Hepatocyte (in vitro differentiated cells): ENCODE data around the gene TRIM77. TPM values are rescaled to one million over a fixed set of nuclear protein-coding genes. Genes with fewer than 3 reads are reported as not detected.
A peak's percentile ranks its signal among the peaks of the same experiment; 100 is the strongest.
"Not testable (repeated sequence)": the region's sequence is repeated elsewhere in the genome, so short reads cannot be mapped to it uniquely, and the experiment has no call there.

ENCODE experiments used
- DNase-seq: peaks from one replicate; pipeline ENCODE4 v3.0.0-alpha.2; 2016; ENCODE audit warnings: low spot score
- H2AFZ ChIP-seq: fragments of 200-600 bp; sonication (generic); 2 replicates; pipeline ENCODE4 v1.6.0; 2016; ENCODE audit warnings: antibody characterized with exemption, mild to moderate bottlenecking
- H3K27ac ChIP-seq: fragments of 200-600 bp; sonication (generic); 2 replicates; pipeline ENCODE4 v1.5.1; 2016; ENCODE audit warnings: mild to moderate bottlenecking
- H3K27me3 ChIP-seq: fragments of 200-600 bp; sonication (generic); 2 replicates; pipeline ENCODE4 v1.6.1; 2016
- H3K36me3 ChIP-seq: fragments of 200-600 bp; sonication (generic); replicated peaks from 2 replicates; pipeline ENCODE4 v1.5.1; 2016; ENCODE audit warnings: low read depth; ENCODE audit not compliant: insufficient read depth
- H3K4me1 ChIP-seq: fragments of 200-600 bp; sonication (generic); 2 replicates; pipeline ENCODE4 v1.5.1; 2016; ENCODE audit warnings: mild to moderate bottlenecking, moderate library complexity; ENCODE audit not compliant: insufficient read depth
- H3K4me2 ChIP-seq: fragments of 200-600 bp; sonication (generic); 2 replicates; pipeline ENCODE4 v1.6.0; 2016
- H3K4me3 ChIP-seq: fragments of 200-600 bp; sonication (generic); 2 replicates; pipeline ENCODE4 v1.5.1; 2016; ENCODE audit warnings: mild to moderate bottlenecking
- H3K79me2 ChIP-seq: fragments of 200-600 bp; sonication (generic); 2 replicates; pipeline ENCODE4 v1.6.0; 2017; ENCODE audit warnings: mild to moderate bottlenecking
- H3K9me2 ChIP-seq: fragments of 200-600 bp; sonication (generic); replicated peaks from 2 replicates; pipeline ENCODE4 v1.6.0; 2017; ENCODE audit warnings: mild to moderate bottlenecking; ENCODE audit not compliant: insufficient read depth
- H3K9me3 ChIP-seq: fragments of 200-600 bp; sonication (generic); 2 replicates; pipeline ENCODE4 v1.5.1; 2016; ENCODE audit warnings: low read depth, mild to moderate bottlenecking
- H4K20me1 ChIP-seq: fragments of 200-600 bp; sonication (generic); 2 replicates; pipeline ENCODE4 v1.6.0; 2016; ENCODE audit warnings: mild to moderate bottlenecking; ENCODE audit not compliant: insufficient read depth, poor library complexity, severe bottlenecking
- EZH2 ChIP-seq: fragments of 200-600 bp; sonication (generic); IDR thresholded peaks from 2 replicates; pipeline ENCODE4 v1.6.1; 2016; ENCODE audit warnings: antibody characterized with exemption, mild to moderate bottlenecking, borderline replicate concordance
- EZH2phosphoT487 ChIP-seq: fragments of 200-600 bp; sonication (generic); IDR thresholded peaks from one replicate; pipeline ENCODE4 v1.6.1; 2018; ENCODE audit warnings: antibody characterized with exemption, mild to moderate bottlenecking, low read depth, moderate library complexity; ENCODE audit not compliant: unreplicated experiment, severe bottlenecking
- WGBS: methylation state at CpG from one replicate; pipeline ENCODE4 v1.1.6; 2016; ENCODE audit warnings: low lambda C conversion rate; ENCODE audit errors: missing lambda C conversion rate; 5-methylcytosine and 5-hydroxymethylcytosine counted together
- polyA plus RNA-seq: library from polyadenylated mRNA; unstranded; fragments of >200 nt; fragmentation: Nextera tagmentation; extraction: Ambion mirVana; gene quantifications from 2 replicates; pipeline ENCODE4 v1.2.1, GENCODE V29; 2016
- total RNA-seq: library from RNA; depleted of rRNA; stranded (reverse); fragments of >200 nt; gene quantifications from 2 replicates; pipeline ENCODE4 v1.2.3, GENCODE V29; 2014
- TF ChIP-seq, protein P1 (sequence below): fragments of 200-600 bp; sonication (generic); IDR thresholded peaks from 2 replicates; pipeline ENCODE4 v1.5.1; 2016; ENCODE audit warnings: antibody characterized with exemption, mild to moderate bottlenecking; ENCODE audit not compliant: poor library complexity

Gene TRIM77
- total and polyA plus RNA-seq, 2 experiments from 2014 or later: not detected

DNA sequence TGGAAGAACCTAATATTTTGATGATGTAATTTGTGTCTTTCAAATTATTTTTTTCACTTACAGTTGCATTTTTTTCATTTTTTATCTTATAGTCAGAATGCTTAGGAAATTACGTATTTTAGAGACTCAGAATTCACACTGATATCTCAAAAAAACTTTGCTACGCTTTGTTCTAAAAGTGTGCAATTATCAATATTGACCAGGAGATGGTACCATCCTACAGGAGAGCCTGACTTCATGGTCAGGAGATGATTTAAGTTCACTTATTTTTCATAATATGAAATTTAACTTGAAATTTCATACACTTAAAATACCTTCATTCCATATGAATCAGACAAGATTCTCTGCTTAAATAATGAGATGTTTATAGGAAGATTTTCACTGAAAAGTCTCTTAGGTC is 34.7 kb upstream of the TRIM77 start:
- 52% methylated on average over 2 of the region's 2 CpGs for WGBS
- H3K9me3 ChIP-seq, H3K27ac ChIP-seq, H3K4me3 ChIP-seq, H3K36me3 ChIP-seq, H2AFZ ChIP-seq, DNase-seq, H3K4me2 ChIP-seq, H3K4me1 ChIP-seq, H3K9me2 ChIP-seq, H3K27me3 ChIP-seq, H4K20me1 ChIP-seq, H3K79me2 ChIP-seq: not testable (repeated sequence)
- TF ChIP-seq, protein P1, sequence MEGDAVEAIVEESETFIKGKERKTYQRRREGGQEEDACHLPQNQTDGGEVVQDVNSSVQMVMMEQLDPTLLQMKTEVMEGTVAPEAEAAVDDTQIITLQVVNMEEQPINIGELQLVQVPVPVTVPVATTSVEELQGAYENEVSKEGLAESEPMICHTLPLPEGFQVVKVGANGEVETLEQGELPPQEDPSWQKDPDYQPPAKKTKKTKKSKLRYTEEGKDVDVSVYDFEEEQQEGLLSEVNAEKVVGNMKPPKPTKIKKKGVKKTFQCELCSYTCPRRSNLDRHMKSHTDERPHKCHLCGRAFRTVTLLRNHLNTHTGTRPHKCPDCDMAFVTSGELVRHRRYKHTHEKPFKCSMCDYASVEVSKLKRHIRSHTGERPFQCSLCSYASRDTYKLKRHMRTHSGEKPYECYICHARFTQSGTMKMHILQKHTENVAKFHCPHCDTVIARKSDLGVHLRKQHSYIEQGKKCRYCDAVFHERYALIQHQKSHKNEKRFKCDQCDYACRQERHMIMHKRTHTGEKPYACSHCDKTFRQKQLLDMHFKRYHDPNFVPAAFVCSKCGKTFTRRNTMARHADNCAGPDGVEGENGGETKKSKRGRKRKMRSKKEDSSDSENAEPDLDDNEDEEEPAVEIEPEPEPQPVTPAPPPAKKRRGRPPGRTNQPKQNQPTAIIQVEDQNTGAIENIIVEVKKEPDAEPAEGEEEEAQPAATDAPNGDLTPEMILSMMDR: peak; percentile 46

DNA sequence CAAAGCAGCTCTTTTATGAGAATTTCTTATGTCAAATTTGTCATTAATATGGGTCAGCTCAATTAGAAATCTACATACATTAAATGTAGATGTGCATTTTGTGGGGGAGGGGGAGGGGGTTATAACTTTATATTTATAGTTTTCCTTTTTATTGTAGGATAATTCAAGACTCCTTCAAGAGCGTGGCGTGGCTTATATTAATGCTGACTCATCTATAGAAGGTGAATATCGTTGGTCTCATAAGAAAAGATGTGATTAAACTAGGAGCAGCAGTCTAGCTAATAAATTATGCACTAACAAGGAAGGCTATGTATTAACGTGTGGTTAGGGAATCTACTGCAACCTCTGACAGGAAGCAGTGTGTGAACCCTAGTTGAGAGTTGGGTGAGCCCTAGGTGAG is 34.2 kb upstream of the TRIM77 start:
- not testable (repeated sequence) for DNase-seq, H3K36me3 ChIP-seq, H3K9me2 ChIP-seq, H3K27ac ChIP-seq, H3K9me3 ChIP-seq, H3K4me2 ChIP-seq, H3K4me1 ChIP-seq, H3K79me2 ChIP-seq, H4K20me1 ChIP-seq, H3K4me3 ChIP-seq, H3K27me3 ChIP-seq, H2AFZ ChIP-seq
- WGBS: 73% methylated on average over 4 of the region's 4 CpGs

DNA sequence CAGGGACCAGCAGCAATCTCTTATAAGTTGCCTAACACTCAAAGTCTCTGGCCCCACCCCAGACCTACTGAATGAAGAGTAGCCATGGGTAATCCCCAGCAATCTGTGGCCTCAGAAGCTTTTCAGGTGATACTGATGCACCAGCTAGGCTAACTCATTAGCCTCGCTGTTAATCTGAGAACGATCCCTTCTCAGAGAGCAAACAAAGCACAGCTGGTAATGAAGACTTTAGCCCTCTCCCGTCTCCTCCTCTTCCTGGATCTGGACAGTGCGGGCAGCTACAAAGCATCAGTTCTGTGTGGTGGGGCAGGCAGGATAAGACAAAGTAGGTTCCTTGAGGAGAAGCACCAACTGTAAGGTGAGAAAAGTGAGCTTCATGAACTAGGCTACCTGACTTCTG is 3.0 kb upstream of the TRIM77 start:
- H3K9me3 ChIP-seq, H3K79me2 ChIP-seq, H3K4me3 ChIP-seq, DNase-seq, H3K27me3 ChIP-seq, H3K4me1 ChIP-seq, H3K9me2 ChIP-seq, H4K20me1 ChIP-seq, H3K36me3 ChIP-seq, H2AFZ ChIP-seq, H3K27ac ChIP-seq, H3K4me2 ChIP-seq: not testable (repeated sequence)
- WGBS: 61% methylated on average over 4 of the region's 4 CpGs

DNA sequence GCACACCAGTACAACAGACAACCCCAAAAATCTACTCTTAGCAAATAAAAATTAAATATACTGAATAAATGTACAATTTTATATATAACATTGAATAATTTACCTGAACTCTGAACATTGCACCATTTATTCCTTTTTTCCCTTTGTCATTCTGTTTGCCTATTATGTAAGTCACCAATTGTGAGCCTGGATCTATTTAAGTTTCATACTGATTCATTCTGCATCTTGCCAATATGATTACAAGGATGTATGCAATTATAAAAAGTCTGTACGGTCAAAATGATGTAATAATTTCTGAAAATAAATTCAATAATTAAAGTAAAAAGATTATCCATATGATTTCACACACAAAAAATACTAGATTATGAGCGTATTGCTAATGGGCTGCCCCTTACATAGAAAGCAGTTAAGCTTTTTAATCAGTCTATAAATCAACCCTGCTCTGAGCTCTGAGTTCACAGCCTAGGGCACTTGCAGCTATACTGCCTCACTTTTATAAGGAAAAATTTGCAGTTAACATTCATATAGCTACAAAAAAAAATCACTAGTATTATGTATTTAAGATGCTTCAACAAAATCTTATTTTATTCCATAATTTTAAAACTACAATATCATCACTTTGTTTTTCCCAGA is 14.9 kb downstream of the TRIM77 start:
- H3K9me3 ChIP-seq, H3K9me2 ChIP-seq, H3K4me3 ChIP-seq, H3K27me3 ChIP-seq, H4K20me1 ChIP-seq, H3K79me2 ChIP-seq, H3K4me2 ChIP-seq, DNase-seq, H2AFZ ChIP-seq, H3K4me1 ChIP-seq, H3K36me3 ChIP-seq, H3K27ac ChIP-seq: not testable (repeated sequence)
- WGBS: 73% methylated on average over 2 of the region's 2 CpGs

DNA sequence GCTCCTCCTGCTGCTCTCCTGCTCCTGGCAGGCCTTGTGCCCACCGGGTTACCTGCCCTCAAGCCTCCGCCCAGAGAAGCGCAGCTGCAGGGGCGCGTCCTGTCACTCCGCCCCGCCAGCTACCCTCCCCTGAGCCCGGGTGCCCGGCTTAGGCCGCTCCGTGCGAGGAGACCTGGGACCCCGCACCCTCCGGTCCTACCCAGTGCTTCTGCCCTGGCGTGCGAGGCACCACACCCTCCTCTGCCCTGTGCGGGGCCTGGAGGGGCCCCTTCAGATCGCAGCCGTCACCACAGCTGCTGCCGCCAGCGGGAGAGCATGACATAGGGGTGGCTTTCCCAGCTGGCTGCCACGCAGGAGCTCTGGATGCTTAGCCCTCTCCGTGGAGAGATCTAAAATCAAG is 20.1 kb downstream of the TRIM77 start:
- not testable (repeated sequence) for H3K4me3 ChIP-seq, H3K4me1 ChIP-seq, H3K36me3 ChIP-seq, H3K4me2 ChIP-seq, H3K79me2 ChIP-seq, H2AFZ ChIP-seq, H3K27me3 ChIP-seq, DNase-seq, H3K9me3 ChIP-seq, H3K9me2 ChIP-seq, H3K27ac ChIP-seq, H4K20me1 ChIP-seq
- WGBS: 94% methylated on average over 22 of the region's 23 CpGs

DNA sequence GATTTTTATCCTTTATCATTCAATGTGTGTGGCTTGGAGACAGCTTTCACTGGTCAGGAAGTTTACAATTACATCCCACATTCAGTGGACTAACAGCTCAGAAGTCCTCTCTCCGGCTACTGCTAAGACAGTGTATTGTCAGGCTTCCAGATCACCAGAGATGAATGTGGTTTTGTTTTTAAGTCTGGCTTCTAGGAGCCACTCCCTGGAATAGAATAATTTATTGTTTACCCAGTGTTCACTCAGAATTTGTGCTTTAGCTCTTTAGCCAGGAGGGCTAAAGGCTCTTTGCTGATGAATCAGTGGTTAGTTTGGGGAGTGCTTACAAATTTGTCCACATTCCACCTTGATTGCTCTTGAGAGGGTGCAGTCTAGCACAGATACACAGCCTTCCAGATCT is 26.5 kb downstream of the TRIM77 start:
- WGBS: 45% methylated on average over 1 of the region's 1 CpG
- no peak overlapping the region for H3K4me3 ChIP-seq
- DNase-seq: no peak
- no peaks in the 10 kb centered on the region for H3K79me2 ChIP-seq
- no peak overlapping the region for H3K27ac ChIP-seq
- H3K9me3 ChIP-seq: no peaks in the 10 kb centered on the region
- H3K4me1 ChIP-seq: no peaks in the 10 kb centered on the region
- TF ChIP-seq EZH2phosphoT487: no peak
- no peak for TF ChIP-seq EZH2
- TF ChIP-seq, protein P1: no peak
- no peaks in the 10 kb centered on the region for H3K9me2 ChIP-seq
- H3K27me3 ChIP-seq: no peaks in the 10 kb centered on the region
- H3K4me2 ChIP-seq: no peak overlapping the region
- no peaks in the 10 kb centered on the region for H3K36me3 ChIP-seq
- H4K20me1 ChIP-seq: no peaks in the 10 kb centered on the region
- no peak overlapping the region for H2AFZ ChIP-seq
